AG09319 (cell line): ENCODE data around the gene DXO.

Source experiments
- DNase-seq: peaks from one replicate; pipeline ENCODE4 v3.0.0-alpha.2; 2010; ENCODE audit warnings: low read depth; ENCODE audit errors: extremely low read depth
- CTCF ChIP-seq: IDR thresholded peaks from 2 replicates; pipeline ENCODE4 v1.5.1; 2011; ENCODE audit warnings: low read depth, mild to moderate bottlenecking, inconsistent platforms, low read length, moderate library complexity

DXO gene

GRCh38 chr6:31947070-31947675, 24.8 kb downstream of the DXO start:
- TF ChIP-seq CTCF = no peak

GRCh38 chr6:31946370-31946885, 25.5 kb downstream of the DXO start:
- DNase-seq = no peak
- no peak for TF ChIP-seq CTCF

More at GRCh38 chr6:31947070-31947675, 24.8 kb downstream of the DXO start:
- no peak for DNase-seq

GRCh38 chr6:31945507-31946369, 26.2 kb downstream of the DXO start, which contains the start of gene CFB:
CFB (plus strand) TSS chr6:31946095; CDS start chr6:31946222, 127 bp downstream.
- peak; percentile 68 for DNase-seq
- no peak for TF ChIP-seq CTCF

GRCh38 chr6:31945154-31945506, 26.8 kb downstream of the DXO start:
- DNase-seq = no peak
- no peak for TF ChIP-seq CTCF

- no peak for TF ChIP-seq CTCF
- no peak for DNase-seq
Measured at GRCh38 chr6:31943742-31944141, 28.2 kb downstream of the DXO start.

- no peak for DNase-seq
- no peak for TF ChIP-seq CTCF
Measured at GRCh38 chr6:31940256-31940664, 31.7 kb downstream of the DXO start.

GRCh38 chr6:31935823-31936222, 36.1 kb downstream of the DXO start:
- DNase-seq = no peak
- TF ChIP-seq CTCF = no peak
